Cardiac septum (tissue), 1 donor: Measurements from ENCODE around the gene ZNF664. TPM values are rescaled to one million over a fixed set of nuclear protein-coding genes. Genes with fewer than 3 reads are reported as not detected.

Experiments used
- DNase-seq: peaks from one replicate; pipeline ENCODE4 v3.0.0-alpha.2; 2020; ENCODE audit warnings: low spot score
- intact Hi-C: fragments of 100-400 bp; cut with DNase I; formaldehyde crosslinking; loops from one replicate; pipeline ENCODE4 v1.14.0; 2022
- long read RNA-seq: library from polyadenylated mRNA; unstranded; transcript quantifications from one replicate; pipeline ENCODE4 v2.0.0, GENCODE V29; 2021
- total RNA-seq: library from RNA; stranded (reverse); fragmentation: NEBNext Ultra II Directional; extraction: Animal tissue kit (Norgen Biotek cat#: 25700); gene quantifications from one replicate; pipeline ENCODE4 v1.2.1, GENCODE V29; 2021
- donor health status: DM: no; HTN: no; CAD: no.

ZNF664 gene
- total RNA-seq = 94.0 TPM
- long read RNA-seq, full-length matches to known transcripts = 18 of 29 reads
- long read RNA-seq, partial matches to known transcripts = 2 of 29 reads
- long read RNA-seq, other reads (novel, unspliced or antisense) = 9 of 29 reads

DNA sequence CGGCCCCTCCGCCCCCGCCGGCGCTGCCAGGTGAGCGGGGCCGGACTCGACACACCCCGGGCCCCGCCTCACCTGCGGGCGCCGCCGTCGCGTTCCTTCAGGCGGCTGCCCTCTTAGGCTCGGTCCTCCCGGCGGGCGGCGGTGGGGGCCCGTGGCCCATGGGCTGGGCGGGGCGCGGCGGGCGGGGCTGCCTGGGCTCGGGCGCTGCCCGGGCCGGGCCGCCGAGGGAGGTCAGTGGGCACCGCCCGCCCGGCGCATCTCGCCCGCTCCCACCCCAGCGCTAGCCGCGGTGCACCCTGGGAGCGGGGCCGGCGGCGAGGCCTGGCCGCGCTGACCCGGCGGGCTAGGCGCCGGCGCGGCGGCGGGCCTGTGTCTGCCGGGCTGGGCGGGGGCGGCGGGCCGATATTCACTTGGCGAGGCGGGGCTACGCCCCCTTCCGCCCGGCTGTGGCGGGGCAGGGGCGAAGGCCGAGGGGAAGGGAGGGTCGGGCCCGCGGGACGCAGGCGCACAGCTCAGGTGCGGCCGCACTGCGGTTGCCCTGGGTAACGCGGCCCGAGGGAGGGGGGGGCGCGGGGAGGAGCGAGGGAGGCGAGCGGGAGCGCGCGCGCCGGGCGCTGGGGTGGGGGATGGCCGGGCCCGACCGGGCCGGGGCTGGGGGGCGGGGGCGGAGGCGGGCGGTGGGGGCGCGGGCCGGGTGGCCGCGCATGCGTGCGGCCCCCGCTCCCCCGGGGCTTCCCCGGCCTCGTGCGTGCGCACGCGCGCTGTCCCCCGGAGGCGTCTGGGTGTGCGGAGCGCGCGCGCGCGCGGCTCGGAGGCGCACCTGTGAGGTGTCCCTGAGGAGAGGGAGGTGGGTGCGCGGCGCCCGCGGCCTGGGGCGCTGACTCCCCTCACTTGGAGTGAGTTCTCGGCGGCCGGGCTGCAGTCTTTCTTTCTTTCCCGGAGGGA lies at the start of gene ZNF664, which contains the start of gene CCDC92:
ZNF664 (plus strand) TSS at position 759 of the 945 bp plus-strand sequence. CDS start 38,930 bp downstream, outside the sequence.
CCDC92 (minus strand) TSS at position 375 of the 945 bp plus-strand sequence. CDS start 28,526 bp downstream, outside the sequence.
- DNase-seq = peak; percentile 95
- intact Hi-C loops = loop anchor here (2.0 to 5.0 kb wide), 2 partner anchors 16 to 260 kb away; partner anchors contain the start of gene ATP6V0A2

DNA sequence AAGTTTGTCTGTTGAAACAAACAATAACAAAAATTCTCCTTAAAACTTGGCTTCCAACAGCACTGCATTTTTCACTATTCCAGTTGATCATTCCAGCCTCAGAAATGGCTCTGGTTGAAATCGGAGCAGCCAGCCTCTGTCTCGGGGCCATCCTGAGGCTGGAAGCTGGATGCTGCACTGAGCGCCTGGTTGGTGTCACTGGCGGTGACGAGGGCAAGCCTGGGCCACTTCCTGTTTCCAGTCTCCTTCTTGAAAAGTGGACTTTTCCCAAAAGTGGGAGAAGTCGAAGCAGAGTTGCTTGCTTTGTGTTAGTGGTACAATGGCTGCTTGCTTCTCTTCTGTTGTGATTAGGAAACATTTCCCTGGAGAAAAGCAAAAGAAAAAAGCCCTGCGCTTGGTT lies 49.1 kb upstream of the ZNF664 start:
- no peak for DNase-seq
- intact Hi-C loops = no loop called here

DNA sequence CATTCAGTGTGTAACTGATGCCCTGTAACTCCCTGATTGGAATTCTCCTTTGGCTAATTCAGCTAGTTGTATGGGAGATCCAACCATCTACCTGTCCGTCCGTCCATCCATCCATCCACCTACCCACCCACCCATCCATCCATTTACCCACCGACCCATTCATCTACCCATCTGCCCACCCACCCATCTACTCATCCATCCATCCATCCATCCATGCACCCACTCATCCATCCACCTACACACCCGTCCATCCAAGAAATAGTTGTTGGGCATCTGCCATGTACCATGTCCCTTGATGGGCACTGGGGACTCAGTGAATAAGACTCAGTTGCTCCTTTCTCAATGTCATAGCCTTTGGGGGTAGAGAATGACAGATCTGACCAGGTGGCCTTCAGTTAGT lies 48.5 kb upstream of the ZNF664 start:
- no peak for DNase-seq
- intact Hi-C loops = no loop called here

DNA sequence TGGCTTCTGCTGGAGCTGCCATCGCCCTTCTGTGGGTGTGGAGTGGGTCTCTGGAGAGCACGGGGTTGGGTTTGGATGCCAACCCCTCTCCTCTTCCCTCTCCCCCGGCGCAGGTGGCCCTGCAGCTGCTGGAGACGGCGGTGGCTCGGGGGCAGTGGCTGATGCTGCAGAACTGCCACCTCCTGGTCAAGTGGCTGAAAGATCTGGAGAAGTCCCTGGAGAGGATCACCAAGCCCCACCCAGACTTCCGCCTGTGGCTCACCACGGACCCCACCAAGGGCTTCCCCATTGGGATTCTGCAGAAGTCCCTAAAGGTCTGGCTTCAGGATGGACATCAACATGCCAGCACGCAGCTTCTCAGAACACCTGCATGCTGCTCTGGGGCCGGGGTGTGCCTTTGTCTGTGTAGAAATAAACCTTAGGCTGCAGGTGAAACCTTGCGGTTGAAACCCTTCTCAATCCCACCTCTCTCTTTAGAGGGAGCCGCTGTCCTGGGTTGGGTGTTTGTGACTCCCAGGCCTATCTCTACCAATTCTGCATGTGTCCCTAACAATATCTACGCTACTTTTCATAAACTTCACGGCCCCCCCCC lies 44.6 kb upstream of the ZNF664 start:
- intact Hi-C loops = no loop called here
- DNase-seq = no peak

DNA sequence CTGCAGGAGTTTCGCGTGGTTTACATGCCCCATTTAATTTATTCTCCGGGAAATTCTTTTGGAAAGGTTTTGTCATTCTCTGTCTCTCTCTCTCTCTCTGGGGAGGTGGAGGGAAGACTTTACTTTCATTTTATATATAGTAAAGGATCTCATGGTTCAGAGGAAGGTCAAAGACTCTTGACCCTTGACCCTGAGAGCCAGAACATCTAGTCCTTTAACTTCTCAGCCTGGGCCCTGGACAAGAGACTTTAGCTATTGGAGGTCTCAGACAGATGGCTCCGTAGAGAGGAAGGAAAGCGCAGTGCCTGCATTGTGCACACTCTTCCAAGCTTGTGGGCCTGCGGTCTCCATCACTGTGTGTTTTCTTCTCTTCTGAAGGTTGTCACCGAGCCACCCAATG lies 44.1 kb upstream of the ZNF664 start:
- no peak for DNase-seq
- intact Hi-C loops = no loop called here

DNA sequence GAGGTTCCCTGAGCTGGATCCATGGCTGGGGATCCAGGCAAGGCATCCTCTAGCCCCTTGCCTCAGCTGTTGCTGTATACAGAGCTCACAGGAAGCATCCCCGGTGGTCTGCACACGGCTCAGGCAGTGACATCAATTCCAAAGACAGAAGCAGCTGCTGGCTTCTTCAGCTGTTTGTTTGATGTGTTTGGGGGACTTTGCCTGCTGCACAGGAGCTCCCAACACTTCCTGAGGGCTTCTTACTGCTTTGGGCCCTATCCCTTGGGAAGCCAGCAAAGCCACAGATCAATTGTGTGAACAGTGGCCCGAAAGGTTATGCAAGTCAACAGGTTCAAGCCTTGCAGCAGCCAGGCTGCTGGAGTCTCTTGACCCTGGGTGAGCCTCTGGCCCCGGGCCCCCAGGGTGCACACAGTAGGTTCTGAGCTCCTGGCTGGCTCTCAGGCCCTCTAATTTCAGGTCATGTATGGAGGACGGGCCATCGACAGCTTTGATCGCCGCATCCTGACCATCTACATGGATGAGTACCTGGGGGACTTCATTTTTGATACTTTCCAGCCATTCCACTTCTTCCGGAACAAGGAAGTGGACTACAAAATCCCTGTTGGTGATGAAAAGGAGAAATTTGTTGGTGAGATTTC lies 43.0 kb upstream of the ZNF664 start:
- no peak for DNase-seq
- intact Hi-C loops = no loop called here

DNA sequence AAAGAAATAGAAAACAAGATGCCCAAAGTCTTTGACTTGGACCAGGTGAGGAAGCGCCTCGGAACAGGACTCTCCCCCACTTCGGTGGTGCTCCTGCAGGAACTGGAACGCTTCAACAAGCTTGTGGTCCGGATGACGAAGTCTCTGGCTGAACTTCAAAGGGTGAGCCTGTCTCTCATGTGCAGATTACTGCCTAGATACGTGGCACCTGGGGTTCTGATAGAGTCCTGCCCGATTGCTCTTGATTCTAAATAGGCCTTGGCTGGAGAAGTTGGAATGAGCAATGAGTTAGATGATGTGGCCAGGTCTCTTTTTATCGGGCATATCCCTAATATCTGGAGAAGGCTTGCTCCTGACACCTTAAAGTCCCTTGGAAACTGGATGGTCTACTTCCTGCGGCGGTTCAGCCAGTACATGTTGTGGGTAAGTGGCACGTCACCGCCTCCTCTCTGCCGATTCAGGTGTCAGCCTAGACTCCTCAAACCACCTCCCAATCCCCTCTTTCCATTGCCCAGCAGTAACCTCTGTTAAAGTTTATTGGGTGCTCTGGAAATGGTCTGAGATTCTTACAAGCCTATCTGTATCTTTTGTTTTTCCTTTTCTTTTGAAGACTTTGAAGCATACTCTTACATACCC lies 41.2 kb upstream of the ZNF664 start:
- no peak for DNase-seq
- intact Hi-C loops = no loop called here

DNA sequence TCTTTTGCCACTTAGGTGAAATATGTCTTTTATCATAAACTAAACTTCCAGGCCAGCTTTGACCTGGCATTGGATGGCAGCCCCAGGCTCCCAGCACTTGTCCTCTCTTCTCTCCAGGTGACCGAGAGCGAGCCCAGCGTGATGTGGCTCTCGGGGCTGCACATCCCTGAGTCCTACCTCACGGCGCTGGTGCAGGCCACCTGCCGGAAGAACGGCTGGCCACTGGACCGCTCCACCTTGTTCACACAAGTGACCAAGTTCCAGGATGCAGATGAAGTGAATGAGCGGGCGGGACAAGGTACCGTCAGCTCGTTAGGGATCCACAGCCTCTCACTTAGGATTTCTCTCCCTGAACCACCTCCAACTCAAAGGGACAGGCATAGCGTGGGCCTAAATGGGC lies 39.8 kb upstream of the ZNF664 start:
- intact Hi-C loops = no loop called here

DNA sequence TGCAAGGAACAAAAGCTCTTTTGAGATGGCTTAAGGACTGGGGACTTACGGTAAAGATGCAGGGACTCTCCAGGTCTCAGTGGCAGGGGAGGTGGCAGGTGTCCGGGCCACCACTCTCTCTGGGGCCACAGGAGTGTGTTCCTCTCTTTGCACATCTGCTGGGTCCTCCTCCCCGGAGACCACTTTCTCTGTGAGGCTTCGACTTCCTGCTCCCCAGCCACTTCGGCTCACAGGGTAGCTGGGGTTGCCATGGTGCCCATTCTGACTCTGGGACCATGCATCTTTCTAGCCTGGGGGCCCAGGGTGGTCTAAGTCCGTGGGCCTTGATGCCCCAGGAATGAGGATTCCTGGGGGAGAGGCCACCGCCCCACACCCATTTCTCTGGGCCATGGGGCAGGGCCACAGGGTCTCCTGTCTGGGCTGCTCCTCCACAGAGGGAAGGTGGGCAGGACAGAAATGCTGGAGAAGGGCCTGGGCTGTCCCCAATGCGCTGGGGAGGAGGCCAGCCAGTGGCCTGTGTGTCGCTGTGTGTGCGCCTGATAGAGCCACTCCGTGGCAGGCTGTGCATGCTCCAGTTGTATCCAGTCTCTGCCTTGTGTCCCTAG lies 38.9 kb upstream of the ZNF664 start:
- DNase-seq = no peak
- intact Hi-C loops = no loop called here

More for the DNA sequence above, 39.8 kb upstream of the ZNF664 start:
- no peak for DNase-seq

DNA sequence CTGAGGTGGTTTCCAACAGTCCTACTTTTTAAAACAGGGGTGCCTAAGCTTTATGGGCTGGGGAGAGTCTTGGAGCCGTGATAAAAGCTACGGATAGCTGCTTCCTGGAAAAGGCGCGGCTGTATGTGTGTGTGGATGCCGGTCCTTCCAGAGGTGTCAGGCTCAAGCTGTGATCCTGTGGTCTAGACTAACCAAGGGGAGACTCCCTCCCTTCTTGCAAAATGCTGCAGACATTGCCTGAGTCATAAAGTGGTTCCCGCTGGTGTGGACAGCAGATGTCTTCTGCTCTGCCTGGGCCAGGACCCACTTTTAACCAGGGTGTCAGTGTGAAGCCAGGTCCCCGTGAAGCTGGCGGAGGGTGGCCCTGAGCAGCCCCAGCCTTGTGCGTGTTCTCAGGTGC lies 38.2 kb upstream of the ZNF664 start:
- DNase-seq = no peak
- intact Hi-C loops = no loop called here

DNA sequence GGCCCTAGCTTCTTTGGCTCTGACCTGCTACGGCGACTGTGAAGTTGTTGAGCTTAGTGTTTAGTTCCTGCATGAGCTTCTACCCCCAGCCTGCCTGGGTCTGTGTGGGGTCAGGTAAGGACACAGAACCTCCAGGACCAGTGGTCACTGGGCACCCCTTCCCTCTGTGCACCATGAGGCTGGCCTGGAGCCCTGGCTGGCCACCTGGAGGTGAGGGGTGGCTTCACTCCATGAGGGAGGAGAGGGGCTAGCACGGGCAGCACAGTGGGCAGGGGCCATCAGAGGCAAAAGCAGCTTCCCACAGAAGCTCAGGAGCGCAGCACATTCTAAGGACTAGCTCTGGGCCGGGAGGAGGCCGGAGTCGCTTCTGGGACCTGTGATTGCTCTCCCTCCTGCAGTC lies 37.1 kb upstream of the ZNF664 start:
- intact Hi-C loops = no loop called here
- DNase-seq = no peak

DNA sequence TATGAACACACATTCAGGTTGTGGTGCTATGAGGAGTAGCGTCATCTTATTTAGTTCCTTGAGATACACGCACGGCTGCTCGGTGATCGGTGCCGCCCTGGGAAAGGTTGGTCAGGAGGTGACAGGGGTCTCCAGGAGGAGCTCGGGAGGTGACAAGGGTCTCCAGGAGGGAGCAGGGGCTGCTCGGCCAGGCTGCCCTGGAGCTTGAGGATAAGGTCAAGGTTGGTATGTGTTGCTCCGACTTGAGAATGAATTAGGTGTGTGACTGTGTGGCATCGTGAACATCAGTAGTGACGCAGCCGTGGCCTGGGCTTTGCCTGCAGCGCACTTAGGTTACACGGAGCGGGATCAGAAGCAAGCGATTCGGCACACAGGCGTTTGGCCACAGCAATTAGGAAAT lies 36.5 kb upstream of the ZNF664 start:
- no peak for DNase-seq
- intact Hi-C loops = no loop called here

DNA sequence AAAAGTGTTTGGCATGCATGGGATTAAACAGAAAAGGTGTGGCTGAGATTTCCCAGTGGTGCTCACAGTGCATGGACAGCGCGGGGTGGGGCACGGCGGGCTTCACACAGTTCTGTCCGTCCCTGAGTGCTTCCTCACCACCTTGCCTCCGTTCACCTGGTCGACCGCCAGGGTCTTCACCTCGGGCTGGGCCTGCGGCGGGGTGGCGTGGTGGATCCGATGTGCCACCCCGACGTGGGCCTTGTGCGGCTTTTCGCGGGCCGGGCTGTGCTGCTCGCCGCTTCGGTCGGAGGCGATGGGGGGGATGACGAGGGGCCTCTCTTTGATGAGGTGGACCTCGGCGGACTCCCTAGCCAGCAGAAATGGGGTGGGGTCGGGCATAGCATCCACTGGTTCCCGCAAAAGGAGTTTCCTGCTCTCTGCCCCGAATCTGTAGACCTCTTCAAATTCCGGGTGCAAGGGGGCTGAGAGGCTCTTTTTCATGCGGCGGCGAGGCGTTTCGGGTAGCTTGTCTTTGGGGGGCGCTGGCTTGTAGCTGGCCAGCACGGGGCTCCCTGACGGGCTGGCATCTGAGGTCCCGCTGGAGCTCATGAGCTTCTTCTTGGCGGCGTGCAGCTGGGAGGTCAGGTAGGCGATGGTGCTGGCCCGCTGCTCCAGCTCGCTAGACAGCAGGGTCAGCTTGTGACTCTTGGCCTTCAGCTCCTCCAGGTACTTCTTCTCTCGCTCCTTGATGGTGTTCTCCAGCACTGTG lies 35.9 kb upstream of the ZNF664 start:
- DNase-seq = no peak
- intact Hi-C loops = no loop called here

DNA sequence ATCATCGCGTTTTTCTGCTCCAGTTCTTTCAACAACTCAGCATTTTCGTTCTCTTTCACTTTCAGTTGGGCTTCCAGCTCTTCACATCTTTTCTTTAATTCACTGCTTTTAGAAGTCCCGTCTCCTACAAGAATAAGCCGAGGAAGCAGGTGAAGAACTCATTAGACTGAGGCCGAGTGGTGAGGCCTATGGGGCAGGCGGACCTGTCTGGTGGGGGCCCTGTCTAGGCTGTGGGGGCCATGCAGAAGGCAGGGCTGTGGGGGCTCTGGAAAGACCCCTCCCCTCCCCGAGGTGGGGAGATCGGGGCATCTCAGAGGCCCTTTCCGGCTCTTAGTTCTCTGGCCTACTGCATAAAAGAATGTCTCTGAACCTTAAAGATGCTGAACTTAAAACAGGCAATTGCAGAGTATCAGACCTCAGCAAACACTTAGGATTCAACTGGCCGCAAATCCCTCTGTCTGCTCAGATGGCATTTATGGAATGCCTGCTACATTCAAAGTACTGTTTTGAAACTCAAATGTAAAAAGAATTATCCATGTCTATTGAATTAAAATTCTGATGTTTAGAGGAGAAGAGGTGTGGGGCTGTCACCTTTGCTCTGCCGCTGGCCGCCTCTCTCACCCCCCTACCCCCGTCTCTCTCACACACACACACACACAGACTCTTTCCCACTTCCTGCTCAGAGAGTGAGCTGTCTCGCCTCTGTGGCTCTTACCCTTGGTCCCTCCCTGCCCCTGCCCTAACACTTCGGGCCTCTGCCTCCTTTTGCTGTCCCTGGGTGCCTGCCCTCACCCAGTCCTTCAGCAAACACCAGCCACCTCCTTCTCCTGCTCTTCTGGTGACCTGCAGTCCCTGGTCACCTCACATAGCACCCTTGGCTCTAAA lies 35.1 kb upstream of the ZNF664 start:
- intact Hi-C loops = no loop called here
- no peak for DNase-seq

DNA sequence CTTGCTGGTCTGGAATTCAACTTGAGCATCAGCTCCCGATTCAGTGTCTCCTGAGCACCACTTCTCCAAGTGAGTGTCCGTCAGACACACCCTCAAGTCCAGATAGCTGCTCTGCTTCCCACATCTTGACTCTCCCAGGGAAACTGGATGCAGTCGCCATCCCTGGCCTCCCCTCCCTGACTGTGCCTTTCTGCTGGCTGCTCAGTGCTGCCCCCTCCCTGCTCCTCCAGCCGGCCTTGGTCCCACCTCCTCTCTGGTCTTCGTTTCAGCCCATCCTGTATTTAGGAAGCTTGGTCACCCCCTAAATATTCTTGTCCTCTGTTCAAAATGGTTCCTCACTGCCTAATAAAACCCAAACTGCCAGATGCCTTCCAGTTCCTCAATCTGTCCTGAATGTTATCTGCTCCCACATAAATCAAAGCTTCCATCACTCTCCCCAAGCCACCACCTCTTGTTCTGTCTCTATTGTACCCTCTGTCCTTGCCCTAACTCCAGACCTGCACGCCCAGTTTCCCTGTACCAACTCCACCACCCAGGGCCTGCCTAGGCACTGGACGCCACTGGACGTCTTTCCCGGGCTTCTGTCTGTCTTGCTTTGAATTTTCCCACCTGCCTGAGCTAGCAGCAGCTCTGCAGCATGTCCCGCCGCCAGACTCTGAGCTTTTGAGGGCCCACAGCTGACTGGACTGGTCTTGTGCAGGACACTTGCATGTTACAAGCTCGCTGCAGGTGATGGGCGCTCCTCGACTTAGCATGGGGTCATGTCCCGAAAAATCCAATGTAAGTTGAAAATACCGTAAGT lies 34.1 kb upstream of the ZNF664 start:
- peak; percentile 35 for DNase-seq
- intact Hi-C loops = no loop called here

DNA sequence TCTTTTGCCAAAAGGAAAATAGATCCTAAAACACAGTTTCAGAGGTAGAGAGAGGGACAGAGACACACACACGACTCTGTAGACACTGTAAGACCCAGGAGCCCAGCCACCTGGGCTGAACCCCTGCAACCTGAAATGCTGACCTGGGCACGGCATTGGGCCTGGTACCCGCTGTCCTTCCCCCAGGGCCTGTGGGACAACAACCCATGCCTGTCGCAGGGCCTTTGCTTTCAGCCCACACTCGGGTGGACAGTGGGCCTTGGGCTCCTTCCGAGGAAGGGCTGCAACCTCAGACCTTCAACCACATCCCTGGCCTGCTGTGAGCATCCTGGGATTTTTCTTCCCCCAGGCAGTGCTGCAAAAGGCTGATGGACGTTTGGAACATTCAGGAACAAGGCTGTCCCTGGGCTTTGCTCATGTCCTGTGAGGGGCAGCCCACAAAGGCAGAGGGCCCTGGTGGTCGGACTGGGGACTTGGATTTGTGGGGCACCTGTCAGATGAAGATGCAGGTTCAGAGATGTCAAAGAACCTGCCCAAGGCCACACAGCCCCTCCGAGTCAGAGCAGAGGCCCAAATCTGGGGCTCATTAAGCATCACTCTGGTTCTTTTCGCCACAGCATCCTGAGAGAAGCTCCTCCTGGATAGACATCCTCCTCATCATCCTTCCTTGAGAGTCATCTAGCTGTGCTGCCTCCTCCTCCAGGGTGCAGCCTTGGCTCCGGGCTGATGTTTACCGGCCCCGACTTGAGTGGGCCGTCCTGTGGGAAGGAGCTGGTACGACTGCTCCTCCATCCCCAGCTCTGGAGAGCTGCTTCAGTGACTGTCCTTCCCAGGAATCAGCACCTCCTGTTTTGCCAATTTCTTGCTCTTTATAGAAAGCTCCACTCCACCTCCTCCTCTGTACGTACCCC lies 33.0 kb upstream of the ZNF664 start:
- peak; percentile 50 for DNase-seq
- intact Hi-C loops = no loop called here
